ENCODE data around the gene CCL21. TPM values are rescaled to one million over a fixed set of nuclear protein-coding genes. Genes with fewer than 3 reads are reported as not detected.
"Not testable (repeated sequence)": the region's sequence is repeated elsewhere in the genome, so short reads cannot be mapped to it uniquely, and the experiment has no call there.

CCL21 gene
- 10 to 100 TPM; 32.6 to 40.2 TPM for total RNA-seq

DNA sequence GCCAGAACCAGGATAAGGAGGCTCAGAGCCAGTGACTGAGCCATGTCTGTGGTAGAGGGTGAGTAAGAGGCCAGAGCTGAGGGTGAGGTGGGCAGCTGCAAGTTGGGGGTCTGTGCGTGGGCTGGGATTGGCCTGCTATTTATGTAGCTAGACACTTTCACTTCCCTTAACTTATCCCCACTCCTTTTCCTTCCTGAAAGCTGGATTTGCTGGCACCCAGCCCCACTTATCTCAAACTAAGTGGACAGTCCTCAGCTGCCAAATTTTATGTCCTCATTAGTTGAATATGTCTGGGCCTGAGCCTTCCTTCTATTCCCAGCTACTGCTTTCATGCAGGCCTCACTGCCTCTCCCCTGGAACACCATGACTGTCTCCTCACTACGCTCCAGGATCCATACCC is at the start of gene CCL21:
Gene CCL21 (minus strand): TSS at position 114 of the 400 bp plus-strand sequence. CDS start 70 bp downstream, at position 44.
- H3K4me1 ChIP-seq: peaks cover 20% of the 10 kb centered on the region
- ATAC-seq: peak; percentile 35
- 52 to 85% methylated on average over 1 to 2 of the region's 2 CpGs for WGBS, 2 donors
- H3K4me3 ChIP-seq: no peak within 1 kb of the TSS
- H3K27me3 ChIP-seq: no peaks in the 10 kb centered on the region
- H3K9me3 ChIP-seq: no peaks in the 10 kb centered on the region
- intact Hi-C loops (cut with DNase I): no loop called here
- H3K36me3 ChIP-seq (replicated peaks in 1 of 2; ENCODE audit: insufficient read depth in 1 of 2, low read depth in 2 of 2): no peaks in the 10 kb centered on the region
- peak; percentile 25 to 57 (median 36) for DNase-seq
- TF ChIP-seq, protein P1, sequence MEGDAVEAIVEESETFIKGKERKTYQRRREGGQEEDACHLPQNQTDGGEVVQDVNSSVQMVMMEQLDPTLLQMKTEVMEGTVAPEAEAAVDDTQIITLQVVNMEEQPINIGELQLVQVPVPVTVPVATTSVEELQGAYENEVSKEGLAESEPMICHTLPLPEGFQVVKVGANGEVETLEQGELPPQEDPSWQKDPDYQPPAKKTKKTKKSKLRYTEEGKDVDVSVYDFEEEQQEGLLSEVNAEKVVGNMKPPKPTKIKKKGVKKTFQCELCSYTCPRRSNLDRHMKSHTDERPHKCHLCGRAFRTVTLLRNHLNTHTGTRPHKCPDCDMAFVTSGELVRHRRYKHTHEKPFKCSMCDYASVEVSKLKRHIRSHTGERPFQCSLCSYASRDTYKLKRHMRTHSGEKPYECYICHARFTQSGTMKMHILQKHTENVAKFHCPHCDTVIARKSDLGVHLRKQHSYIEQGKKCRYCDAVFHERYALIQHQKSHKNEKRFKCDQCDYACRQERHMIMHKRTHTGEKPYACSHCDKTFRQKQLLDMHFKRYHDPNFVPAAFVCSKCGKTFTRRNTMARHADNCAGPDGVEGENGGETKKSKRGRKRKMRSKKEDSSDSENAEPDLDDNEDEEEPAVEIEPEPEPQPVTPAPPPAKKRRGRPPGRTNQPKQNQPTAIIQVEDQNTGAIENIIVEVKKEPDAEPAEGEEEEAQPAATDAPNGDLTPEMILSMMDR (IDR thresholded peaks at IDR 0.05): no peak
- TF ChIP-seq POLR2A (IDR thresholded peaks at IDR 0.05): no peak
- no peak within 1 kb of the TSS for H3K27ac ChIP-seq

GRCh38 chr9:34759432-34760134 is 49.6 kb upstream of the CCL21 start:
- H3K27ac ChIP-seq: no peak overlapping the region
- intact Hi-C loops (cut with DNase I): no loop called here
- no peak for DNase-seq
- H3K36me3 ChIP-seq (replicated peaks in 1 of 2; ENCODE audit: insufficient read depth in 1 of 2, low read depth in 2 of 2): no peaks in the 10 kb centered on the region
- no peaks in the 10 kb centered on the region for H3K9me3 ChIP-seq
- no peaks in the 10 kb centered on the region for H3K4me1 ChIP-seq
- no peak overlapping the region for H3K4me3 ChIP-seq
- ATAC-seq: no peak
- no peaks in the 10 kb centered on the region for H3K27me3 ChIP-seq
- TF ChIP-seq, protein P1 (IDR thresholded peaks at IDR 0.05): no peak
- TF ChIP-seq POLR2A (IDR thresholded peaks at IDR 0.05): no peak
- 51 to 69% methylated on average over 9 to 13 of the region's 13 CpGs for WGBS, 2 donors

DNA sequence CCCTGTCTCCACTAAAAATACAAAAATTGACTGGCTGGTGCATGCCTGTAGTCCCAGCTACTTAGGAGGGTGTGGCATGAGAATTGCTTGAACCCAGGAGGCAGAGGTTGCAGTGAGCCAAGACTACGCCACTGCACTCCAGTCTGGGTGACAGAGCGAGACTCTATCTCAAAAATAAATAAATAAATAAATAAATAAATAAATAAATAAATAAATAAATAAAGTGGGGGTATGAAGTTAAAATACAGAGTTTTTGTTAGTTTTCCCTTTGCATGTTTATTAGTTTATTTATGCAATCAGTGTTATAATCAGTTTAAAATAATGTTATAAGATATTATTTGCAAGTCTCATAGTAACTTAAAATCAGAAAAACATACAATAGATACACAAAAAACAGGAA is 40.4 kb upstream of the CCL21 start:
- H3K9me3 ChIP-seq; ATAC-seq; H3K36me3 ChIP-seq (replicated peaks in 1 of 2; ENCODE audit: insufficient read depth in 1 of 2, low read depth in 2 of 2); H3K4me3 ChIP-seq; H3K27ac ChIP-seq; DNase-seq; H3K27me3 ChIP-seq; intact Hi-C loops (cut with DNase I); H3K4me1 ChIP-seq: not testable (repeated sequence)
- WGBS, 2 donors: 45 to 48% methylated on average over 2 of the region's 2 CpGs

DNA sequence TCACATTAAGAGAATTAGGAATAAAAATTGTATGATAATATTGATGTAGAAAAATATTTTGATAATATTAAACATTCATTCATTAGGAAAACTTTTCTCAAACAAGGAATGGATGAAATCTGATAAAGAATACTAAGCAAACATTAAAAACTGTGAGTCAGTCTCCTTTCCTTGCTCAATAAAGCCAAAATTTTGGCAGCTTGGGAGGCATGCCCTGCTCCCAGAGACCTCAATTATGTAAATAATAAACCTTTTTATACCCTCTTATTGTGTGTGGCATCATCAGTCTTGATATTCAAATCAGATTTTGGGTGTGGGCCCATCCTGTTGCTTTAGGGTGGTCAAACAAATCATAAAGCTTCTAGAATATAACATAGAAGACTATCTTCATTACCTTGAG is 36.6 kb upstream of the CCL21 start:
- Histone ChIP-seq H3K9me3 (no peaks in the 10 kb centered on the region), H3K4me1 (no peaks in the 10 kb centered on the region), H3K27me3 (no peaks in the 10 kb centered on the region), H3K27ac (no peak overlapping the region), H3K36me3 (replicated peaks in 1 of 2; ENCODE audit: insufficient read depth in 1 of 2, low read depth in 2 of 2) (no peaks in the 10 kb centered on the region), H3K4me3 (no peak overlapping the region)
- no peak for ATAC-seq
- intact Hi-C loops (cut with DNase I): no loop called here
- DNase-seq: no peak
- no peak for TF ChIP-seq POLR2A (IDR thresholded peaks at IDR 0.05)
- TF ChIP-seq, protein P1 (IDR thresholded peaks at IDR 0.05): no peak

DNA sequence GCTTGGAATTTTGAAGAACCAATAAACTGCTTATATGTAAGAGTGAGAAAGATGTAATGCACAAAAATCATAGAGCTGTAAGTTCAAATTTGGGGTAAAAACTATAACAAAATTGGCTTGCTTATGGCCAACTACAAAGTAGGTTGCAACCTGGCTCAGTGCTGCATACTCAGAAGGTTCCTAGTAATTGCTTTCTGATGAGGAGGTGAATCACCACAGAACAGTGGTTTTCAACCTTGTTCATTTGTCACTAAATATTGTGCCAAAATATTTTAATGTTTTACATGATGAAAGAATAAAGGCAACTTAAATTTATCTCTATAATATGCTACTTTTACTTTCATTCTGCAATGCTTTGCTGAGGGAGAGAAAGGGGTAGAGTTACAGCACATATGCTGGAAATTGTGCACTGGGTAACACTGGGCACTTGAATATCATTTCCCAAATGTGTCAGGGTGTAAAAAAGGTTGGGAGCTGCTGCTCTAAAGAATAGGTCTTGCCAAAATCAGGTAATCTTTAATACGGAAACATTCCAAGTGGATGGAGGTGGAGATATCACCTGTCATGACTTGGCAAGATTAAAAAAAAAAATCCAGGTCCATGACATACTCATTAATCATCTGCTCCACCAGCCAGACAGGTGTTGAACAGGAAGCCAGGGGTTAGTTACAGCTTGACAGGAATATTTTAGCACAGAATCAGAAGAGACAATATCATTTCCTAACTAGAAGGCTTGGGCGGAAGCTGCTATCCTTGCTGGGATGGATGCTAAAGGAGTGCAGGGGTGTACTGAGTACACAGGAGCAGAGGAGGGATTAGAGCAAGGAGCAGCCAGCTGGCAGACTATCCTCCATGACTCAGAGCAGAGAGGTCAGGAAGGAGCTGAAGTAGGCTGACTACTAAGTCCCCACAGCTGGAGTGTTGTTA is 34.6 kb upstream of the CCL21 start:
- peak; percentile 62 for ATAC-seq
- TF ChIP-seq, protein P1 (IDR thresholded peaks at IDR 0.05): no peak
- TF ChIP-seq POLR2A (IDR thresholded peaks at IDR 0.05): no peak
- intact Hi-C loops (cut with DNase I): no loop called here
- Histone ChIP-seq H3K4me1 (no peaks in the 10 kb centered on the region), H3K36me3 (replicated peaks in 1 of 2; ENCODE audit: insufficient read depth in 1 of 2, low read depth in 2 of 2) (no peaks in the 10 kb centered on the region), H3K27ac (peak overlapping the region in 2 of 4 donors; percentile 3 to 48), H3K9me3 (no peaks in the 10 kb centered on the region), H3K4me3 (no peak overlapping the region), H3K27me3 (no peaks in the 10 kb centered on the region)
- DNase-seq: peak; percentile 20 to 59 (median 28)
- 31 to 33% methylated on average over 2 of the region's 2 CpGs for WGBS, 2 donors
